ENCODE measurements around the gene ZNF621. TPM values are rescaled to one million over a fixed set of nuclear protein-coding genes. Genes with fewer than 3 reads are reported as not detected.

The ZNF621 gene
- total RNA-seq (10 to 100 TPM; 16.2 to 23.1 TPM), polyA plus RNA-seq (ENCODE audit: insufficient read length in 2 of 2) (10 to 100 TPM; 27.7 to 34.3 TPM)
- long read RNA-seq, donor 1, full-length matches to known transcripts, result 3 of 3 reads
- long read RNA-seq, donor 1, partial matches to known transcripts, result 0 of 3 reads
- long read RNA-seq, donor 1, other reads (novel, unspliced or antisense), result 0 of 3 reads
- long read RNA-seq, donor 2, full-length matches to known transcripts, result 3 of 3 reads
- long read RNA-seq, donor 2, partial matches to known transcripts, result 0 of 3 reads
- long read RNA-seq, donor 2, other reads (novel, unspliced or antisense), result 0 of 3 reads
- long read RNA-seq, donor 3, result 0 reads
- long read RNA-seq, donor 4, partial matches to known transcripts, result 0 of 2 reads
- long read RNA-seq, donor 4, other reads (novel, unspliced or antisense), result 0 of 2 reads

DNA sequence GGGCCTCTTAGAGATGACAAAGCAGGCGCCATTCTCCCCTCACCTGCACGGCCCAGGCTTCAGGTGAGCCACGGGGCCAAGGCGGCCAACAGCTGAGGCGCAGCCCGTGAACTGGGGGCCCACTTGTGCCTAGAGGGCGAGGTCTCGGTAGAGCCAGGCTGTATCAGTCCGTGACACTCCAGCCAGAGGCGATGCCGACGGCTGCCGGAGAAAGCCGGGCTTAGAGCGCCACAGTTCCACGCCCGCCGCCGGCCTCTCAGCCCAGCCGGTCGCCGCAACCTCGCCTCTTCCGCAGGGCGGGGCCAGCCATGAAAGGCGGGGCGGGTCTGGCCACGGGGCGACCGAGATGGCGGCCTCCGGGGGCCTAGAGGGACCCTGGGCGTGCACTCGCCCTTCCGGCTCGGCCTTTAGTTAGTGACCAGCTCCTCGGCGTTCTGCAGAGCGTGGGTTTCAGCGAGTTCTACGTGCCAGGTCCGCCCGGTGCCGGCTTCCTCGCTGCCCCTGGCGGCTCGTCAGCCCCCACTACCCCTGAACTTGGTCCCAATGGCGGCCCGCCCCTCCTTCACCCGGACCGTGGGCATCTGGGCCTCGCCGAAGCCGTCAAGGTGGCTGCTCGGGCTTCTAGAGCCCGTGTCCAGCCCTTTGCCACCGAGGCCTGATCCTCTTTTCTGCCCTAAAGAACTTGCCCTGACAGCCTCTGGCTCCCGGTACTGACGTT lies at the start of gene ZNF621:
ZNF621 (plus strand) TSS at position 393 of the 718 bp plus-strand sequence. CDS start 881 bp downstream, outside the sequence.
- Histone ChIP-seq H3K4me1 (ENCODE audit: control insufficient read depth, insufficient read depth, low read length) (peaks cover 19% of the 10 kb centered on the region), H3K27me3 (ENCODE audit: control insufficient read depth, insufficient read depth, low read length) (no peaks in the 10 kb centered on the region), H3K27ac (ENCODE audit: low read depth, low read length) (peak within 1 kb of the TSS; percentile 82), H3K4me3 (ENCODE audit: low read depth, low read length) (peak within 1 kb of the TSS; percentile 94), H3K9me3 (ENCODE audit: control insufficient read depth, insufficient read depth, low read length) (no peaks in the 10 kb centered on the region), H3K36me3 (ENCODE audit: control insufficient read depth, insufficient read depth, low read length) (peaks cover 10% of the 10 kb centered on the region)
- peak in 5 of 6 donors; percentile 51 to 93 (median 74) for DNase-seq (ENCODE audit: low read depth in 4 of 6, low spot score in 6 of 6)
- WGBS (ENCODE audit: insufficient coverage), result under 1% methylated on average over 57 of the region's 59 CpGs

DNA sequence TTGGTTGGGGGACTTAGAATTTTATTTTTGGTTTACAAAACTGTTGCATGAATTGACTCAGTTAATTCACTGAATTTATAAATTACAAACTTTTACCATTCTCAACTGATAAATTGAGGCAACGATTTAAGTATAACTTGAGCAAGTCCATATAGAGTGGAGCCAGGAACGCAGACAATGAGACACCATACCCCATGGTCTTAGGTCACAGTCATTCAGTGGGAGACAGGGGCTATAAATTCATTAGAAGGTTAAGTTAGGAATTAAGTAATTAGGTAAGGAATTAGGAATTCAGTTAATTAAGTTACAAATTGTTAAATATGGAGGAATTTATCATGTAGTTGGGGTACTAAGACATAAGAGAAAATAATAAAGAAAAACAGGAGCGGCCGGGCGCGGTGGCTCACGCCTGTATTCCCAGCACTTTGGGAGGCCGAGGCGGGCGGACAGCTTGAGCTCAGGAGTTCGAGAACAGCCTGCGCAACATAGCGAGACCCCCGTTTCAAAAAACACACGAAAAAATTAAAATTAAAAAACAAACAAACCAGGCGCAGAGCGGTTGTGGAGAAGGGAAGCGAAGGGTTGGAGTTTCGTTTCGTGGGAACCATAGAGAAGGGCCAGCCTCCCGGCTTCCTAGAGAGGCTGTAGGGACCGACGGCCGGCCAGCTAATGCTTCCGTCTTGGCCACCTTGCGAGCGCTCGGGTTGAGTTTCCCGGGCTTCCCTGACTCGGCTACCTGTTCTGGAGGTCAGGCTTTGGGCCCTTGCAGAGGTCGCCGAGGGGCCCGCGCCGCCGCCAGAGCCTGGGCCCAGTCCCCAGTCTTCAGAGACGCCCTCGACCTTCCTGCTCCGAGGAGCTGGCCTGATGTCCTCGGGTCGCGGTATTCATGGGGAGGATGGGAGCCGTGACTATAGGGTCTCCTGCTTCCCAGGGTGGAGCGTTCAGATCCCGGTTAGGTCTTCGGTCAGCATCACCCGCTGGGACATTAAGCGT lies 48.0 kb upstream of the ZNF621 start, which contains the start of gene ZNF619:
ZNF619 (plus strand) TSS at position 645 of the 993 bp plus-strand sequence. CDS start 858 bp downstream, outside the sequence.
- H3K27ac ChIP-seq (ENCODE audit: low read depth, low read length), result peak within 1 kb of the TSS; percentile 67
- WGBS (ENCODE audit: insufficient coverage), result 3% methylated on average over 34 of the region's 48 CpGs
- peak within 1 kb of the TSS; percentile 94 for H3K4me3 ChIP-seq (ENCODE audit: low read depth, low read length)
- peaks cover 8% of the 10 kb centered on the region for H3K36me3 ChIP-seq (ENCODE audit: control insufficient read depth, insufficient read depth, low read length)
- no peaks in the 10 kb centered on the region for H3K27me3 ChIP-seq (ENCODE audit: control insufficient read depth, insufficient read depth, low read length)
- peak in 4 of 6 donors; percentile 62 to 92 (median 80) for DNase-seq (ENCODE audit: low read depth in 4 of 6, low spot score in 6 of 6)
- no peaks in the 10 kb centered on the region for H3K9me3 ChIP-seq (ENCODE audit: control insufficient read depth, insufficient read depth, low read length)
- peaks cover 5% of the 10 kb centered on the region for H3K4me1 ChIP-seq (ENCODE audit: control insufficient read depth, insufficient read depth, low read length)

DNA sequence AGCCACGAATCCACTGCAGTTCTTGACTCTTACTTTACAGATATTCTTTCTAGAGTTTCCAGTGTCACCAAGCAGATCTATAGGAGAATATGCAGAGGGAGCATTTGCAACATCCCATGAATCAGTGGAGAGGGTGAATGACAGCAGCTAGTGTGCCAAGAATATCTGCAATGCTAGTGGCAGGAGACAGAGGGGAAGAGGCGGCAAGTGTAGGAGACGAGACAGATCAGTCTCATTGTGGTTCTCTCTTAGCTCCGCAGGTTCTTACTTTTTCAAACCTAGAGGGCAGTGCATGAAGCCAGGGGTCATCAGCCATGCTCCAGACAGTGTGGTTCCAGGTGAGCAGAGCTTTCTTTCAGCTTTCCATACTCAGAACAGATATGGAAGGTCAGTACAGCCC lies 47.1 kb upstream of the ZNF621 start:
- peak in 2 of 6 donors; percentile 14 to 35 for DNase-seq (ENCODE audit: low read depth in 4 of 6, low spot score in 6 of 6)
- no CpG with 5 or more reads among the region's 4 CpGs for WGBS (ENCODE audit: insufficient coverage)

DNA sequence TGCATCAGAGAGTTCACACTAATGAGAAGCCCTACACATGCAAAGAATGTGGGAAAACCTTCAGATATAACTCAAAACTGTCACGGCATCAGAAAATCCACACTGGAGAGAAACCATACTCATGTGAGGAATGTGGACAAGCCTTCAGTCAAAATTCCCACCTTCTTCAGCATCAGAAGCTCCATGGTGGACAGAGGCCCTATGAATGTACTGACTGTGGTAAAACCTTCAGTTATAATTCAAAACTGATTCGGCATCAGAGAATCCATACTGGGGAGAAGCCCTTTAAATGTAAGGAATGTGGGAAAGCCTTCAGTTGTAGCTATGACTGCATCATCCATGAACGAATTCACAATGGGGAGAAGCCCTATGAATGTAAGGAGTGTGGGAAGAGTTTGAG lies 37.6 kb upstream of the ZNF621 start:
- H3K9me3 ChIP-seq (ENCODE audit: control insufficient read depth, insufficient read depth, low read length), result no peaks in the 10 kb centered on the region
- no peaks in the 10 kb centered on the region for H3K27me3 ChIP-seq (ENCODE audit: control insufficient read depth, insufficient read depth, low read length)
- peaks cover 26% of the 10 kb centered on the region for H3K36me3 ChIP-seq (ENCODE audit: control insufficient read depth, insufficient read depth, low read length)
- 100% methylated on average over 1 of the region's 3 CpGs for WGBS (ENCODE audit: insufficient coverage)
- no peaks in the 10 kb centered on the region for H3K4me1 ChIP-seq (ENCODE audit: control insufficient read depth, insufficient read depth, low read length)
- H3K4me3 ChIP-seq (ENCODE audit: low read depth, low read length), result no peak overlapping the region
- H3K27ac ChIP-seq (ENCODE audit: low read depth, low read length), result no peak overlapping the region
- no peak for DNase-seq (ENCODE audit: low read depth in 4 of 6, low spot score in 6 of 6)

More for the DNA sequence above, 47.1 kb upstream of the ZNF621 start:
- Histone ChIP-seq H3K9me3 (ENCODE audit: control insufficient read depth, insufficient read depth, low read length) (no peaks in the 10 kb centered on the region), H3K27me3 (ENCODE audit: control insufficient read depth, insufficient read depth, low read length) (no peaks in the 10 kb centered on the region), H3K36me3 (ENCODE audit: control insufficient read depth, insufficient read depth, low read length) (peaks cover 15% of the 10 kb centered on the region), H3K4me3 (ENCODE audit: low read depth, low read length) (peak overlapping the region; percentile 94), H3K4me1 (ENCODE audit: control insufficient read depth, insufficient read depth, low read length) (peaks cover 5% of the 10 kb centered on the region), H3K27ac (ENCODE audit: low read depth, low read length) (no peak overlapping the region)

DNA sequence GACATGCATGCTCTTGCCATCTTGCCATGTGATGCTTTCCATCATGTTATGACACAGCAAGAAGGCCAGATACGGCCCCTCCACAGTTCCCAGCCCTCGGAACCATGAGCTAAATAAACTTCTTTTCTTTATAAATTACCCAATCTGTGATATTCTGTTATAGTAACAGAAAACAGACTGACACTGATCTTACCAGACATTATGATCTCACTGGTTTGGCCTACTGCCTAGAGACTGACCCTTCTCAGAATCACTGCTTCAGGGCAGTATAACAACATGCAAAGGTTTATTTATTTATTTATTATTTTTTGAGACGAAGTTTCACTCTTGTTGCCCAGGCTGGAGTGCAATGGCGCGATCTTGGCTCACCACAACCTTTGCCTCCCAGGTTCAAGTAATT lies 33.8 kb upstream of the ZNF621 start:
- WGBS (ENCODE audit: insufficient coverage), result 80% methylated on average over 1 of the region's 5 CpGs
- no peaks in the 10 kb centered on the region for H3K27me3 ChIP-seq (ENCODE audit: control insufficient read depth, insufficient read depth, low read length)
- H3K9me3 ChIP-seq (ENCODE audit: control insufficient read depth, insufficient read depth, low read length), result no peaks in the 10 kb centered on the region
- H3K27ac ChIP-seq (ENCODE audit: low read depth, low read length), result no peak overlapping the region
- no peaks in the 10 kb centered on the region for H3K4me1 ChIP-seq (ENCODE audit: control insufficient read depth, insufficient read depth, low read length)
- no peak overlapping the region for H3K4me3 ChIP-seq (ENCODE audit: low read depth, low read length)
- no peak for DNase-seq (ENCODE audit: low read depth in 4 of 6, low spot score in 6 of 6)
- peaks cover 13% of the 10 kb centered on the region for H3K36me3 ChIP-seq (ENCODE audit: control insufficient read depth, insufficient read depth, low read length)

DNA sequence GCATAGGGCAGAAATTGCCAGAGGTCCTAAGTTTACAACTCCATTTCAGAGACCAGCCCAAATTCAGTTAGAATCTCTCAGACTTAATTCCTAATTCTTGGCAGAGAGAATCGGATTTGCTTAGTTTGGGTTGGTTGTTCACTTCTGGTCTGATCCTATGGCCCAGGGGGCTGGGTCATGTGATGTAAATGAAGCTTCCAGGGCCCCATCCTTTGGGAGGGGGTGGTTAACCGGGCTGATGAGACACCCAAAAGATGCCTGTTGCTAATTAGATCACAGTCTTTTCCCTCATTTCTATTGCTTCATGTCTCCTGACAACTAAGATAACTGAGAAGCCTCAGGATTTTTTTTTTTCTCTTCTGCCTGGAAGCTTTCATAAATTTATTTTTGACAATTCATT lies 30.1 kb upstream of the ZNF621 start:
- DNase-seq (ENCODE audit: low read depth in 4 of 6, low spot score in 6 of 6), result no peak
- no CpG with 5 or more reads among the region's 2 CpGs for WGBS (ENCODE audit: insufficient coverage)
- no peaks in the 10 kb centered on the region for H3K9me3 ChIP-seq (ENCODE audit: control insufficient read depth, insufficient read depth, low read length)
- H3K4me1 ChIP-seq (ENCODE audit: control insufficient read depth, insufficient read depth, low read length), result no peaks in the 10 kb centered on the region
- H3K36me3 ChIP-seq (ENCODE audit: control insufficient read depth, insufficient read depth, low read length), result no peaks in the 10 kb centered on the region
- H3K27me3 ChIP-seq (ENCODE audit: control insufficient read depth, insufficient read depth, low read length), result no peaks in the 10 kb centered on the region
- H3K27ac ChIP-seq (ENCODE audit: low read depth, low read length), result no peak overlapping the region
- H3K4me3 ChIP-seq (ENCODE audit: low read depth, low read length), result no peak overlapping the region

DNA sequence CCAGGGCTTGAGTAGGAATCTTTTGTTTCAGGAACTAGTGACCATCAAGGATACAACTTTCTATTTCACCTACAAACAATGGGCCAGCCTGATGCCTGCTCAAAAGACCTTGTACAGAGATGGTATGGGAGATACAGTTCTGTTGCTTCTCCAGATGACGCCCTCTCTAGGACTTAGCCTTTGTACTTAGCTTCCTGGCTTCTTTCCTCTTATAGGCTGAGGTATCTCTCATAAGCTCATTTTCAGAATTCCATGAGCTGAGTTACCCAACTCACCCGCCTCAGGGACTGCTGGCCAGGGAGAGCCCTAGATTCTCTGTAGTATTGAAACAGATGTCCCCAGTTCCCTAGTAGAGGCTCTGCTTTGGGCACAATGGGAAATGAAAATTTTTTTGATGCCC lies 27.5 kb upstream of the ZNF621 start:
- WGBS (ENCODE audit: insufficient coverage), result no CpG with 5 or more reads among the region's 2 CpGs
- no peak for DNase-seq (ENCODE audit: low read depth in 4 of 6, low spot score in 6 of 6)
- Histone ChIP-seq H3K36me3 (ENCODE audit: control insufficient read depth, insufficient read depth, low read length) (no peaks in the 10 kb centered on the region), H3K4me1 (ENCODE audit: control insufficient read depth, insufficient read depth, low read length) (no peaks in the 10 kb centered on the region), H3K4me3 (ENCODE audit: low read depth, low read length) (no peak overlapping the region), H3K9me3 (ENCODE audit: control insufficient read depth, insufficient read depth, low read length) (no peaks in the 10 kb centered on the region), H3K27ac (ENCODE audit: low read depth, low read length) (no peak overlapping the region), H3K27me3 (ENCODE audit: control insufficient read depth, insufficient read depth, low read length) (no peaks in the 10 kb centered on the region)

DNA sequence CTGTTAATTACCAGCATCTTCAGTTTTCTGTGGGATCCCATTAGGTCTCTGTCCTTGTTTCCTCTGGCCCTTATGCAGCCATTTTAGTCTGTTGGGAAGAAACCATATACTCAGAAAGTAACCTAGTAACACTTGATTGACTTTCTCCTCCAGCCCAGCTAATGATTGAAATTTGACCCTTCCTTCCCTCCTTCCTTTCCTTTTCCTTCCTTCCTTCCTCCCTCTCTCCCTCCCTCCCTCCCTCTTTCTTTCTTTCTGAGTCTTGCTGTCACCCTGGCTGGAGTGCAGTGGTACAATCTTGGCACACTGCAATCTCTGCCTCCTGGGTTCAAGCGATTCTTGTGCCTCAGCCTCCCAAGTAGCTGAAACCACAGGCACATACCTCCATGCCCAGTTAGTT lies 24.8 kb upstream of the ZNF621 start:
- no CpG with 5 or more reads among the region's 1 CpG for WGBS (ENCODE audit: insufficient coverage)

DNA sequence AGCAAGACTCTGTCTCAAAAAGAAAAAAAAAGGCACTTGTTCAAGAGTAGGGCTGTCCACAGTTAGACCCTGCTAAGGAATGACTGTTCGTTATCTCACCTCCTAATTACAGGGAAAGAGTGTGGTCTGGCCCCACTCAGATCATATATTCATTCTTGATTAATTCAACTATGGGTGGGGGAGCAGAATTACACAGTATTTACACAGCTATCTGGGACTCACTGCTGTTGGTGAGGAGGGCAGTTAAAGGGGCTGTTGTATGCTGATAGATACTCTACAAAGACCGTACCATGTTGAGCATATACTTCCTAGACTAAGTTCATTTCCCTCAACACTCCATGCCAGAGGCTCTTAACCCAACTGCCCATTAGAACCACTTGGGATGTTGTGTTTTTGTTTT lies 22.7 kb upstream of the ZNF621 start:
- WGBS (ENCODE audit: insufficient coverage), result no CpG with 5 or more reads among the region's 2 CpGs
- no peak for DNase-seq (ENCODE audit: low read depth in 4 of 6, low spot score in 6 of 6)
- H3K27me3 ChIP-seq (ENCODE audit: control insufficient read depth, insufficient read depth, low read length), result no peaks in the 10 kb centered on the region
- no peak overlapping the region for H3K27ac ChIP-seq (ENCODE audit: low read depth, low read length)
- no peaks in the 10 kb centered on the region for H3K9me3 ChIP-seq (ENCODE audit: control insufficient read depth, insufficient read depth, low read length)
- no peak overlapping the region for H3K4me3 ChIP-seq (ENCODE audit: low read depth, low read length)
- H3K4me1 ChIP-seq (ENCODE audit: control insufficient read depth, insufficient read depth, low read length), result peaks cover 6% of the 10 kb centered on the region
- H3K36me3 ChIP-seq (ENCODE audit: control insufficient read depth, insufficient read depth, low read length), result no peaks in the 10 kb centered on the region

More for the DNA sequence above, 24.8 kb upstream of the ZNF621 start:
- no peak overlapping the region for H3K4me3 ChIP-seq (ENCODE audit: low read depth, low read length)
- H3K36me3 ChIP-seq (ENCODE audit: control insufficient read depth, insufficient read depth, low read length), result no peaks in the 10 kb centered on the region
- H3K27me3 ChIP-seq (ENCODE audit: control insufficient read depth, insufficient read depth, low read length), result no peaks in the 10 kb centered on the region
- H3K9me3 ChIP-seq (ENCODE audit: control insufficient read depth, insufficient read depth, low read length), result no peaks in the 10 kb centered on the region
- no peak for DNase-seq (ENCODE audit: low read depth in 4 of 6, low spot score in 6 of 6)
- H3K4me1 ChIP-seq (ENCODE audit: control insufficient read depth, insufficient read depth, low read length), result no peaks in the 10 kb centered on the region
- no peak overlapping the region for H3K27ac ChIP-seq (ENCODE audit: low read depth, low read length)
